HEK293 (cell line): ENCODE measurements around the gene NKX6-1.

ENCODE experiments used
- CTCF ChIP-seq: fragments of 450-650 bp; formaldehyde crosslinking; IDR thresholded peaks from 2 replicates; pipeline ENCODE4 v1.5.1; 2016; ENCODE audit warnings: missing biosample characterization, missing genetic modification characterization
- SALL2 ChIP-seq: fragments of 450-650 bp; formaldehyde crosslinking; IDR thresholded peaks from 2 replicates; pipeline ENCODE4 v1.5.0; 2017; ENCODE audit warnings: missing biosample characterization, mild to moderate bottlenecking, missing genetic modification characterization, borderline replicate concordance
- TCF7L2 ChIP-seq: IDR thresholded peaks from 2 replicates; pipeline ENCODE4 v1.6.1; 2011; ENCODE audit warnings: low read depth, mild to moderate bottlenecking, inconsistent platforms, low read length, moderate library complexity, borderline replicate concordance
- ZBTB44 ChIP-seq: fragments of 450-650 bp; IDR thresholded peaks from 2 replicates; pipeline ENCODE4 v1.5.1; 2018; ENCODE audit warnings: missing biosample characterization, mild to moderate bottlenecking, missing genetic modification characterization
- ZFHX2 ChIP-seq: fragments of 450-650 bp; formaldehyde crosslinking; conservative IDR thresholded peaks from 2 replicates; pipeline ENCODE4 v1.5.1; 2016; ENCODE audit warnings: missing biosample characterization, missing genetic modification characterization
- ZNF18 ChIP-seq: fragments of 450-650 bp; formaldehyde crosslinking; IDR thresholded peaks from 2 replicates; pipeline ENCODE4 v1.5.1; 2016; ENCODE audit warnings: missing biosample characterization, missing genetic modification characterization
- ZNF239 ChIP-seq: fragments of 450-650 bp; formaldehyde crosslinking; IDR thresholded peaks from 2 replicates; pipeline ENCODE4 v1.5.1; 2016; ENCODE audit warnings: missing biosample characterization, missing genetic modification characterization
- ZNF544 ChIP-seq: fragments of 450-650 bp; formaldehyde crosslinking; IDR thresholded peaks from 2 replicates; pipeline ENCODE4 v1.5.0; 2017; ENCODE audit warnings: missing biosample characterization, missing genetic modification characterization
- ZNF560 ChIP-seq: fragments of 450-650 bp; formaldehyde crosslinking; IDR thresholded peaks from 2 replicates; pipeline ENCODE4 v1.5.1; 2017; ENCODE audit warnings: missing biosample characterization, missing genetic modification characterization, borderline replicate concordance
- ZNF600 ChIP-seq: fragments of 450-650 bp; formaldehyde crosslinking; IDR thresholded peaks from 2 replicates; pipeline ENCODE4 v1.5.1; 2016; ENCODE audit warnings: missing biosample characterization, missing genetic modification characterization
- ZNF670 ChIP-seq: fragments of 450-650 bp; formaldehyde crosslinking; IDR thresholded peaks from 2 replicates; pipeline ENCODE4 v1.5.1; 2016; ENCODE audit warnings: missing biosample characterization, missing genetic modification characterization, low read depth
- ZSCAN23 ChIP-seq: fragments of 450-650 bp; formaldehyde crosslinking; IDR thresholded peaks from 2 replicates; pipeline ENCODE4 v1.5.1; 2016; ENCODE audit warnings: missing biosample characterization, missing genetic modification characterization

GRCh38 chr4:84495794-84496261, 3.3 kb downstream of the NKX6-1 start:
- TF ChIP-seq ZNF670 (no peak), ZNF600 (tag by site-specific recombination) (no peak), ZFHX2 (no peak), ZNF544 (no peak), ZSCAN23 (no peak), ZNF239 (tag by site-specific recombination) (no peak), CTCF (tag by site-specific recombination) (no peak), ZNF18 (tag by site-specific recombination) (no peak), TCF7L2 (no peak), SALL2 (tag by site-specific recombination) (no peak), ZNF560 (no peak), ZBTB44 (no peak)
